Testis (tissue), 2 donors: ENCODE results near the gene CMTM8.

Experiments used
- POLR2A ChIP-seq: fragments of 450-650 bp; IDR thresholded peaks from one replicate; pipeline ENCODE4 v1.6.1; 2017; ENCODE audit warnings: antibody characterized with exemption, mild to moderate bottlenecking, moderate library complexity
- TF ChIP-seq, protein P1 (sequence below), 3 experiments: fragments of 450-650 bp in 2 of 3; fragments of 200-600 bp in 1 of 3; sonication (generic) in 1 of 3; IDR thresholded peaks; one replicate each; pipeline ENCODE4 v1.5.1; 2016 to 2019; ENCODE audit warnings: antibody characterized with exemption in 3 of 3, mild to moderate bottlenecking in 2 of 3, moderate library complexity in 1 of 3

DNA sequence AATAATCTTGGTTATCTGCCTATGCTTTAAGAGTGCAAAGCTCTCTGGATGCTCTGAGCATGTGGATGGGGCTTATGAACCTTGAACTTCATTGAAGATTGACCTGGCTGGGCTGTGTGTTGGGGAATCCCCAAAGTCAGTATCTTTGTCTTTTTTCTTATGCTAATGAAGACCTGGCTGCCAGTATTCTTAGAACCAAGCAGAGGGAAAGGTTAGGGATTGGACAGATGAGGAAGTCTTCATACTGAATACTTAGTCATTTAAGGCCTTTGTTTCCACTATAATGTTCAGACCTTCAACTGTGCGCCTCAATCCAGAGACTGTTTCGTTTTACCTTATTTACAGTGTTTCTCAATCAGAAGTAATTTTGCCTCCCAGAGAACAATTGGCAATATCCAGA, 110.7 kb downstream of the CMTM8 start:
- TF ChIP-seq, protein P1, sequence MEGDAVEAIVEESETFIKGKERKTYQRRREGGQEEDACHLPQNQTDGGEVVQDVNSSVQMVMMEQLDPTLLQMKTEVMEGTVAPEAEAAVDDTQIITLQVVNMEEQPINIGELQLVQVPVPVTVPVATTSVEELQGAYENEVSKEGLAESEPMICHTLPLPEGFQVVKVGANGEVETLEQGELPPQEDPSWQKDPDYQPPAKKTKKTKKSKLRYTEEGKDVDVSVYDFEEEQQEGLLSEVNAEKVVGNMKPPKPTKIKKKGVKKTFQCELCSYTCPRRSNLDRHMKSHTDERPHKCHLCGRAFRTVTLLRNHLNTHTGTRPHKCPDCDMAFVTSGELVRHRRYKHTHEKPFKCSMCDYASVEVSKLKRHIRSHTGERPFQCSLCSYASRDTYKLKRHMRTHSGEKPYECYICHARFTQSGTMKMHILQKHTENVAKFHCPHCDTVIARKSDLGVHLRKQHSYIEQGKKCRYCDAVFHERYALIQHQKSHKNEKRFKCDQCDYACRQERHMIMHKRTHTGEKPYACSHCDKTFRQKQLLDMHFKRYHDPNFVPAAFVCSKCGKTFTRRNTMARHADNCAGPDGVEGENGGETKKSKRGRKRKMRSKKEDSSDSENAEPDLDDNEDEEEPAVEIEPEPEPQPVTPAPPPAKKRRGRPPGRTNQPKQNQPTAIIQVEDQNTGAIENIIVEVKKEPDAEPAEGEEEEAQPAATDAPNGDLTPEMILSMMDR (IDR thresholded peaks at IDR 0.05): no peak
- no peak for TF ChIP-seq POLR2A
